ENCODE measurements around the gene IGFBP7.

Gene IGFBP7

DNA sequence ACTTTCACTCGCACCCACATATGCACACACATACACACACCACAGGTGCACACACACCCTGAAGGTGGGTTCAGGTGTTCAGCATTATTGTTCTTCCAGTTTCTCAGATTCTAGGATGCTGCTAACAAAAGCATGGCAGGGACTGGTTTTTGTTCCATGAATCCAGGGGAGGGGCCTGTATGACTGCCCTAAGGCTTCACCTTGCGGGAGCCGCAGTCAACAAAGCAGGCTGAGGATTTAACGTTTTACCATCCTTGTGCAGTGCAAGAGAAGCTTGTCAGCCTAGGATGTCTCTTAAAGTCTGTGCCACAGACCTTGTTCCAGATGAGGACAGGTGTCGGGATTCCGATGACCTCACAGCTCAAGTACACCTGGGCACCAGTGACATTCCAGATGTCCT, 69.7 kb downstream of the IGFBP7 start:
- DNase-seq (ENCODE audit: low read depth, low spot score), result no peak
- Histone ChIP-seq H3K36me3 (ENCODE audit: insufficient read depth, insufficient read length, low read length) (peaks cover 8% of the 10 kb centered on the region), H3K9me3 (ENCODE audit: insufficient read depth, low read length) (no peaks in the 10 kb centered on the region), H3K9ac (ENCODE audit: insufficient read length, low read depth) (no peak overlapping the region), H3K4me1 (ENCODE audit: insufficient read depth, insufficient read length) (peaks cover 2% of the 10 kb centered on the region), H3K4me3 (ENCODE audit: insufficient read length, low read depth) (no peak overlapping the region), H3K27me3 (ENCODE audit: insufficient read depth, insufficient read length) (no peaks in the 10 kb centered on the region)
- no peak for TF ChIP-seq ZNF274 (IDR thresholded peaks at IDR 0.05; ENCODE audit: low read depth, low read length)
- TF ChIP-seq SUZ12 (IDR thresholded peaks at IDR 0.05; ENCODE audit: extremely low read depth, insufficient read depth, insufficient read length), result no peak
- no peak for TF ChIP-seq YY1 (IDR thresholded peaks at IDR 0.05; ENCODE audit: insufficient read depth, insufficient read length)

GRCh38 chr4:57039345-57039744, 70.8 kb downstream of the IGFBP7 start:
- H3K9me3 ChIP-seq (ENCODE audit: insufficient read depth, low read length), result no peaks in the 10 kb centered on the region
- TF ChIP-seq ZNF274 (IDR thresholded peaks at IDR 0.05; ENCODE audit: low read depth, low read length) (no peak), SUZ12 (IDR thresholded peaks at IDR 0.05; ENCODE audit: extremely low read depth, insufficient read depth, insufficient read length) (no peak), YY1 (IDR thresholded peaks at IDR 0.05; ENCODE audit: insufficient read depth, insufficient read length) (no peak)
- no peaks in the 10 kb centered on the region for H3K27me3 ChIP-seq (ENCODE audit: insufficient read depth, insufficient read length)
- H3K9ac ChIP-seq (ENCODE audit: insufficient read length, low read depth), result no peak overlapping the region
- peaks cover 2% of the 10 kb centered on the region for H3K4me1 ChIP-seq (ENCODE audit: insufficient read depth, insufficient read length)
- no peak overlapping the region for H3K4me3 ChIP-seq (ENCODE audit: insufficient read length, low read depth)
- no peak for DNase-seq (ENCODE audit: low read depth, low spot score)
- peaks cover 8% of the 10 kb centered on the region for H3K36me3 ChIP-seq (ENCODE audit: insufficient read depth, insufficient read length, low read length)

DNA sequence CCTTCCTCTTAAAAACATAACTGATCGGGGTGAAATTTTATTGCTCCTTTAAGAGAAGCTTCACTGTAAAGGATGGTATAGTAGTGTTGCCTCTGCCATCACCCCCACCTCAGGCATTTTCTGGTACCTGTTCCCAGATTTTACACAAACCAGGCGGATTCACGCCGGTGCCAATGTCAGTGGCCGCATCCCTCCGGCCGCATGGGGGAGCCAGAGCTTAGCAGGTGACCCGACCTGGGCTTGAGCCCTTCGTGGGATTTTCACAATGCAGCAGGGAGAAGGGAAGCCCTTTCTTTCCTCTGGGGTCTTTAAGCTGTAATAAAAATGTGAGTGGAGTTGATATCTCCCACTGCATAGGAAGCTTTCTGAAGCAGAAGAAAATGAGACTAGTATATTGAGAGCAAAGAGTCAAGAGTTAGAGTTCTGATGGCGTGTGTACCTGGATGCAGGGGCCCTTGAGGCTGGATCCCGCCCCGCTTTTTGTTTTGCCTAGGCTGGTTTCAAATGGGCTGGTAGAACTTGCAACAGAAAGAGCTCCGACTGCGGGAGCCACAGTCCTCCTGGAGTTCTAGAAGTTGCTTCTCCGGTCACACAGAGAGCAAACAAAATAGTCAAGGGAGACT, 72.1 kb downstream of the IGFBP7 start:
- no peaks in the 10 kb centered on the region for H3K9me3 ChIP-seq (ENCODE audit: insufficient read depth, low read length)
- no peak for TF ChIP-seq ZNF274 (IDR thresholded peaks at IDR 0.05; ENCODE audit: low read depth, low read length)
- no peak for TF ChIP-seq YY1 (IDR thresholded peaks at IDR 0.05; ENCODE audit: insufficient read depth, insufficient read length)
- no peak for TF ChIP-seq SUZ12 (IDR thresholded peaks at IDR 0.05; ENCODE audit: extremely low read depth, insufficient read depth, insufficient read length)
- peaks cover 8% of the 10 kb centered on the region for H3K36me3 ChIP-seq (ENCODE audit: insufficient read depth, insufficient read length, low read length)
- no peaks in the 10 kb centered on the region for H3K27me3 ChIP-seq (ENCODE audit: insufficient read depth, insufficient read length)
- H3K9ac ChIP-seq (ENCODE audit: insufficient read length, low read depth), result no peak overlapping the region
- no peak overlapping the region for H3K4me3 ChIP-seq (ENCODE audit: insufficient read length, low read depth)
- DNase-seq (ENCODE audit: low read depth, low spot score), result peak; percentile 46
- H3K4me1 ChIP-seq (ENCODE audit: insufficient read depth, insufficient read length), result peaks cover 2% of the 10 kb centered on the region

DNA sequence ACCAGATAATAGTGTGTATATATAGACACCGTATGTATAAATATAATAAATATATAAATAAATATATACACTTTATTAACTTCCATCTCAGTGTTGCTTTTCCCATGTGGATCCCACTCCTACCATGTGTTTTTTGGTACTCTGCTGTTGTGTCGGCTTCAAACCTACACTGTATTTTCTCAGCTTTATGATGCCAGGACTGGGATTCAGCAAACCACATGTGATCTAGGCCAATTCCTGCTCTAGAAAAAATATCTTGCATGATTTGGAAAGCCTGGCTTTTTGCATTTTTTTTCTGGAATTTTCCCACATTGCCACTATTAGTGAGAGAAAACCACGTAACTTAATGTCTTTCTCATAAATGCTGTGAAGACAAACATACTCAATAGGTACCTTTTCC, 75.7 kb downstream of the IGFBP7 start:
- no peak for DNase-seq (ENCODE audit: low read depth, low spot score)
- H3K4me3 ChIP-seq (ENCODE audit: insufficient read length, low read depth), result no peak overlapping the region
- no peaks in the 10 kb centered on the region for H3K4me1 ChIP-seq (ENCODE audit: insufficient read depth, insufficient read length)
- H3K36me3 ChIP-seq (ENCODE audit: insufficient read depth, insufficient read length, low read length), result peaks cover 29% of the 10 kb centered on the region
- TF ChIP-seq SUZ12 (IDR thresholded peaks at IDR 0.05; ENCODE audit: extremely low read depth, insufficient read depth, insufficient read length) (no peak), YY1 (IDR thresholded peaks at IDR 0.05; ENCODE audit: insufficient read depth, insufficient read length) (no peak), ZNF274 (IDR thresholded peaks at IDR 0.05; ENCODE audit: low read depth, low read length) (no peak)
- no peaks in the 10 kb centered on the region for H3K9me3 ChIP-seq (ENCODE audit: insufficient read depth, low read length)
- H3K9ac ChIP-seq (ENCODE audit: insufficient read length, low read depth), result no peak overlapping the region
- H3K27me3 ChIP-seq (ENCODE audit: insufficient read depth, insufficient read length), result no peaks in the 10 kb centered on the region

- Histone ChIP-seq H3K27me3 (ENCODE audit: insufficient read depth, insufficient read length) (no peaks in the 10 kb centered on the region), H3K9me3 (ENCODE audit: insufficient read depth, low read length) (no peaks in the 10 kb centered on the region), H3K9ac (ENCODE audit: insufficient read length, low read depth) (no peak overlapping the region), H3K36me3 (ENCODE audit: insufficient read depth, insufficient read length, low read length) (peaks cover 71% of the 10 kb centered on the region), H3K4me3 (ENCODE audit: insufficient read length, low read depth) (no peak overlapping the region), H3K4me1 (ENCODE audit: insufficient read depth, insufficient read length) (no peaks in the 10 kb centered on the region)
- DNase-seq (ENCODE audit: low read depth, low spot score), result no peak
- TF ChIP-seq SUZ12 (IDR thresholded peaks at IDR 0.05; ENCODE audit: extremely low read depth, insufficient read depth, insufficient read length) (no peak), YY1 (IDR thresholded peaks at IDR 0.05; ENCODE audit: insufficient read depth, insufficient read length) (no peak), ZNF274 (IDR thresholded peaks at IDR 0.05; ENCODE audit: low read depth, low read length) (no peak)
Observed at GRCh38 chr4:57023104-57023503, 87.1 kb downstream of the IGFBP7 start.

- Histone ChIP-seq H3K4me3 (ENCODE audit: insufficient read length, low read depth) (no peak overlapping the region), H3K9ac (ENCODE audit: insufficient read length, low read depth) (no peak overlapping the region), H3K9me3 (ENCODE audit: insufficient read depth, low read length) (no peaks in the 10 kb centered on the region), H3K4me1 (ENCODE audit: insufficient read depth, insufficient read length) (no peaks in the 10 kb centered on the region), H3K36me3 (ENCODE audit: insufficient read depth, insufficient read length, low read length) (peaks cover 88% of the 10 kb centered on the region), H3K27me3 (ENCODE audit: insufficient read depth, insufficient read length) (no peaks in the 10 kb centered on the region)
- DNase-seq (ENCODE audit: low read depth, low spot score), result no peak
- TF ChIP-seq SUZ12 (IDR thresholded peaks at IDR 0.05; ENCODE audit: extremely low read depth, insufficient read depth, insufficient read length), result no peak
- TF ChIP-seq ZNF274 (IDR thresholded peaks at IDR 0.05; ENCODE audit: low read depth, low read length), result no peak
- no peak for TF ChIP-seq YY1 (IDR thresholded peaks at IDR 0.05; ENCODE audit: insufficient read depth, insufficient read length)
Observed at GRCh38 chr4:57020467-57021101, 89.6 kb downstream of the IGFBP7 start.

GRCh38 chr4:57018980-57019379, 91.2 kb downstream of the IGFBP7 start:
- Histone ChIP-seq H3K36me3 (ENCODE audit: insufficient read depth, insufficient read length, low read length) (peaks cover 80% of the 10 kb centered on the region), H3K4me1 (ENCODE audit: insufficient read depth, insufficient read length) (no peaks in the 10 kb centered on the region), H3K9ac (ENCODE audit: insufficient read length, low read depth) (no peak overlapping the region), H3K4me3 (ENCODE audit: insufficient read length, low read depth) (no peak overlapping the region), H3K9me3 (ENCODE audit: insufficient read depth, low read length) (no peaks in the 10 kb centered on the region), H3K27me3 (ENCODE audit: insufficient read depth, insufficient read length) (no peaks in the 10 kb centered on the region)
- TF ChIP-seq ZNF274 (IDR thresholded peaks at IDR 0.05; ENCODE audit: low read depth, low read length), result no peak
- no peak for TF ChIP-seq SUZ12 (IDR thresholded peaks at IDR 0.05; ENCODE audit: extremely low read depth, insufficient read depth, insufficient read length)
- TF ChIP-seq YY1 (IDR thresholded peaks at IDR 0.05; ENCODE audit: insufficient read depth, insufficient read length), result no peak
- no peak for DNase-seq (ENCODE audit: low read depth, low spot score)
